GM18858 (cell line): ENCODE results near the gene GRAP2.

Experiments used
- ATAC-seq: cut with Tn5 transposase; IDR thresholded peaks from one replicate; pipeline ENCODE4 v1.9.1; 2021; ENCODE audit not compliant: unreplicated experiment

Gene GRAP2

DNA sequence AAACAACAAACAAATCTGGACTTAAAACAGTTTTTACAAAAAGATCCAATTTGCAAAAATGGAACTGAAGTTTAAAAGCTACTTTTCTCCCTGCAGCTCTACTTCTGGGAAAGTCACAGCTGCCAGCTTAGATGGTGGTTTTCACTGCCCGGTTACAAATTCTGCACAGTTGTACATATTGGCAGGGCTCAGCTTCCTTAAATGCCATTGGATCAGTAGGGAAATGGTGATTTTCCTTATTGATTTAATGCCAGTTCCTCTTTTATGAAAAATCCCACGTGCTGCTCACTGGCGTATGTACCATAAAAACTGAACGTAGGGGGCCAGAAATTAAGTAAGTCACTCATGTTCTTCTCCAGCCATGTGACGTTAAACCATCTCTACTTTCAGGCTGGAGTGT lies 22.8 kb downstream of the GRAP2 start:
- no peak for ATAC-seq

DNA sequence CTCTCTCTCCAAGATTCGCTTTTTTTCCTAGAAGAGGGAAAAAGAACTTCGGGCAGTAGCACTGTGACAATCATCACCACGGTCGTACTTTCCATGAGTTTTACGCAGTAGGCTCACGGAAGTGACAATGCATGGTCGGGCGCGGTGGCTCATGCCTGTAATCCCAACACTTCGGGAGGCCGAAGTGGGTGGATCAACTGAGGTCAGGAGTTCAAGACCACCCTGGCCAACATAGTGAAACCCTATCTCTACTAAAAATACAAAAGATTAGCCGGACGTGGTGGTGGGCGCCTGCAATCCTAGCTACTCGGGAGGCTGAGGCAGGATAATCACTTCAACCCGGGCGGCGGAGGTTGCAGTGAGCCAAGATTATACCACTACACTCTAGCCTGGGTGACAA lies 23.4 kb downstream of the GRAP2 start:
- no peak for ATAC-seq

GRCh38 chr22:39925273-39925672 lies 24.4 kb downstream of the GRAP2 start:
- ATAC-seq, result no peak

DNA sequence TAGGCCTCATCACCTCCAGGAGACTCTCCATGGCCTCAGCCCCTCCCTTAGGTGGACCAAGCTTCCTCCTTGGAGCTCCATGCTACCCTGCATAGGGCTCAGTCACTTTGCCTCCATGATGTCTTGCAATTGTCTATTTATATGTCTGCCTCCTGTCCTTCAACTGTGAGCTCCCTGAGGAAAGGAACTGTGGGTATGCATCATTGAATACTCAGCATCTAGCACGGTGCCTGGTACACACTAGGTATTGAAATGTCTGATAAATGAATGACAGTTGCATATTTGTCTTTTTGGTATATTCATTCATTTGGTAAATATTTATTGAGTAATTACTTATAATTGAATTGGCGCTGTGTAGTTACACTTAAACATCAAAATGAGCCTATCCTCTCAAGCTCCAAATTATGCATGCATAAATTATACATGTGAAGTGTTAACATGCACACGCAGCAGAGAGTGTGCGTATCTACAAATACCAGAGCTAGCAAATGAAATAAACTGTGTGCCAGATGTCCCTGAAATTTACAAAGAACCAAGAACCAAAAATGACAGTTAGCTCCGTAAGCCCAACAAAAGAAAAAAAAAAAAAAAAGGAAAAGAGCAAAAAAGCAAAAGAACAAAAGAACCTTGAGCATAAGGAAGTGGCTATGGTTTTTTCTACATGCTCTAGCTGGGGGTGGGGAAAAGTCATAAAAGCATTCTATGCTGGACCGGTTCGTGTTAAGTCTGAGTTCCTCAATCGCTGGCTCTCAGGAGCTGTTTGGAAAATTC lies 25.2 kb downstream of the GRAP2 start:
- ATAC-seq, result no peak

- ATAC-seq, result no peak
Measured at GRCh38 chr22:39926753-39927152, 25.9 kb downstream of the GRAP2 start.

GRCh38 chr22:39927544-39927943 lies 26.7 kb downstream of the GRAP2 start:
- no peak for ATAC-seq

DNA sequence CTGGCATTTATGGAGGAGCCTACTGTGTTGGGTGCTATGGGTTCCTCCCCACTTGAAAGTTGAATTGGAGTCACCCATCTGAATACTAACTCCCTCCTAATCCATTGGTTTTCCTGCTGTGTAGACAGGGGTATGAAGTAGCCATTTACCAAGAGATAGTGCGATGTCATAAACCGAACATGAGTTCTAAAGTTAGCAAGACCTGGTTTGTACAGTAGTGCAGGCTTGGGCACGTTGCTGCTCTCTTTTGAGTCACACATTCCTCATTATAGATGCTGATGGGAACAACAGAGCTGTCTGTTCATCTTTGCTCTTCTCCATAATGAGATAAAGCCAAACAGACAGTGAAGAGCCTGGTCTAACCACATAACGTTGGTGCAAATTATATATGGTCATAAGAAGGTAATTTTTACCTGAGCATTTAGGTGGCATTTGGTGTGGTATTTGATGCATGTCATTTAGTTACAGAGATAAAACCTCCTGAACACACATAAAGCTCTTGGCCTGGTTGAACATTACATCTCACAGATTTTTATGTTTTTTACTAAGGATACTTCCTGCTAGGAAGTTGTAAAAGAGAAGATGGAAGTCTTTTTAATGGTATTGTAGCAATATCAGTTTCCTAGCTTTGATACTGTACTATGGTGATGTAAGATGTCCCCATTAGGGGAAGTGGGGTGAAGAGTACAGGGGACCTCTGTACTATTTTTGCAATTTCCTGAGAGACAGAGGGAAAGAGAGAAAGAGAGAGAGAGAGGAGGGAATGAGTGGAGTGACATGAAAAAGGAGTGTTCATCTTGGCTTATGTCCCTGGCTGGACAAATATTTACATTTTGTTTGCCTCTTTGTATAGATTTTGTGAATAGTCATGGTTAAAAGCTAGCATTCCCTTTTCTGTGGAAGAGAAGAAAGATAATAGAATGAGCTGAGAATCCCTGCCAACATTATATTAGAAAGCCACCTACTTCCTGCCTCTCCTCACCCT lies 27.9 kb downstream of the GRAP2 start:
- no peak for ATAC-seq

DNA sequence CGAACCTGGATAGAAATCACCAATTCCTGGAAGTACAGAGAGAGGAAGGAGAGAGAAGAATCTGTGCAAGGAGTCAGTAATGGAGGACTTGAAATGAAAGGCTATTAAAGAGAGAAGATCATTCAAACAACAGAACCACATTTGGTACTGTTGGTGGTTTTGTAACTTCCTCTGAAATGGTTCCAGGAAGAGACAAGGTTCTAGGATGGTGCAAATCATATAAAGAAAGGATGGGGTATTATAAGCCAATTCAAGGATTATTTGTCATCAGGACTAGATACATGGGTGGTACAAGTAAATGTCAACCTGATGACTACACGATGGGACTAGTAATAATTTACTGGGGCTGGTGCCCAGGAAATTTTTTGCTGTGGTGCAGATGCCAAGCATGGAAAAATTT lies 30.4 kb downstream of the GRAP2 start:
- ATAC-seq, result no peak

GRCh38 chr22:39932166-39932565 lies 31.3 kb downstream of the GRAP2 start:
- no peak for ATAC-seq

DNA sequence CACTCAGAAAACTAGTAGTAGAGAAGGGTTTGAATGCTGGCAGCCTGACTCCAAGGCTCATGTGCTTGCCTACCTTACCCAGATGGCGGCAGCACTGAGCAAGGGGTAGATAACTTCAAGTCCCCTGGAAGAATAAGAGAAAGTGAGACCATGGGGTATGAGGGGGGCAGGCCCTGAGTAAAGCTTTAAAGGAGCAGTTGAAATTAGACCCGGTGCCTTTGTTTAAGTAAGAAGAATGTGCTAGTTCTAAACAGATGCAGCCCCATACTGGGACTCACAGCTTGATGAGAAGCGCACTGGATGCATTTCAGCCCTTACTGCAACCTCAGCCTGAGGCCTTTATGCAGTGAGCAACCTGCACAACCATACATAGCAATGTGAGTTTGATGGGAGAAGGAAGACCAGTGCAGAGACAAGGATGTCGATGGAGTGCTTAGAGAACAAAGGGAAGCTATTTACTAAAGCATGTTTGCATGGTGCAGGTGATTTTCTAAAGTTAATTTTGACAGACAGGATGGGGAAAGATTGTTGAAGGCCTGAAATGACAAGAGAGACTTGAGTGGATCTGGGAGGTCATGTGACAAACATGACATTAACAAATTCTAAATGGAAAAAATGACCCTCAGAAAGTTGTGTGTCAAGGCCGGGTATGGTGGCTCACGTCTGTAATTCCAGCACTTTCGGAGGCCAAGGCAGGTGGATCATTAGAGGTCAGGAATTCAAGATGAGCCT lies 32.2 kb downstream of the GRAP2 start:
- no peak for ATAC-seq

- no peak for ATAC-seq
Measured at GRCh38 chr22:39933741-39934140, 32.9 kb downstream of the GRAP2 start.

GRCh38 chr22:39935116-39935515 lies 34.2 kb downstream of the GRAP2 start:
- ATAC-seq, result no peak

DNA sequence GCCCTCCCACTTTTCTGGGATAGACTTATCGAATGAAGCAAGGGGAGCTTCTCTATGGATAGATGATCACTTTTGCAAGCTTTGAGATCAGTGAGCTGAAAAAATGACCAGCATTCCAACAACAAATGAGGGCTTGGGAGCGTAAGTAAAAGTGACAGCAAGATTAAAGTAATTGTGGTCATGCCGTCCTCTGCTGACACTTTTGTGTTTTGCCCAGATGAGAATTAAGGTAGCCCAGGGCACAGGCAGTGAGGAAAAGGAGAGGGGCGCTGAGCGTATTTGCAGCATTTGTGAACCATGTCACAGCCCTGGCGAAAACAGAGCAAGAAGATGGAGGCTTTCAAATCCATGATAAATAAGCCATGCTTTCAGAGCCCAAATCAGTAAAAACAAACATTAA lies 34.7 kb downstream of the GRAP2 start:
- ATAC-seq, result no peak

- no peak for ATAC-seq
Measured at GRCh38 chr22:39936523-39937145, 35.8 kb downstream of the GRAP2 start.

GRCh38 chr22:39937906-39938305 lies 37.0 kb downstream of the GRAP2 start:
- no peak for ATAC-seq

DNA sequence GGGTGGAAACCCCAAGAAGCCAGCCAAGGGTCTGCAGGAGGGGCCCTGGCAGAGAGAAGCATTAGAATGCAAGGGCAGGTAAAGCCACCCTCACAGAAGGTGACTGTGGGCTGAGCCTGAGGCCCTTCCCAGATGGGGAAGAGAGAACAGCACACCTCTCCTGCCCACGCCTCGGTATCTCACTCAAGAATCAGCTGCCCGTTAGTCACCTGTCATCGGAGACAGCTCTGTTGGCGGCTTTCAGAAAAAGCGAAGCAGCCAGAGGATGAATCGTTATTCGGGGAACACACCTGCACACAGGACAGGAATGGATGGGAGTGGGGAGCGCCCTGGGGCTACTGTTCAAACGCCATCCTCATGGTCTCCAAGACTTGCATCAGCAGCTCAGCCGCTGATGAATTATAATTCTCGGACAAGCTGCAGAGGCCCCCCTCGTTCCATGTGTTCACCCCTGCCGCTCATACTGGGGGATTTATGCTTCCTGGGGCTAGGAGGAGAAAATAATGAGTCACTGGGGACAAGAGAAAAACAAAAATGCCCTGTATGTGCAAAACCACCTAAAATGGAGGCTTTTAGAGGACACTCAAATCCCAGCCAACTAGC lies 37.7 kb downstream of the GRAP2 start:
- ATAC-seq, result no peak

GRCh38 chr22:39939830-39940229 lies 38.9 kb downstream of the GRAP2 start:
- ATAC-seq, result no peak

GRCh38 chr22:39940757-39941305 lies 39.9 kb downstream of the GRAP2 start:
- ATAC-seq, result no peak

- no peak for ATAC-seq
Measured at GRCh38 chr22:39941601-39942000, 40.7 kb downstream of the GRAP2 start.
